ENCODE results near the gene RASSF7.

RASSF7 gene

GRCh38 chr11:610146-610801 lies 49.5 kb downstream of the RASSF7 start:
- no peak for DNase-seq (ENCODE audit: low spot score)

GRCh38 chr11:611001-611996 lies 50.5 kb downstream of the RASSF7 start:
- no peak for DNase-seq (ENCODE audit: low spot score)

- DNase-seq (ENCODE audit: low spot score), result no peak
Observed at GRCh38 chr11:612201-612960, 51.6 kb downstream of the RASSF7 start.

- DNase-seq (ENCODE audit: low spot score), result no peak
Observed at GRCh38 chr11:612961-613300, 52.2 kb downstream of the RASSF7 start.

- DNase-seq (ENCODE audit: low spot score), result peak; percentile 60
Observed at GRCh38 chr11:613369-613968, 52.7 kb downstream of the RASSF7 start.

Data from COLO829 (cell line).